HepG2 (cell line): Measurements from ENCODE around the gene GRM4. TPM values are rescaled to one million over a fixed set of nuclear protein-coding genes. Genes with fewer than 3 reads are reported as not detected.

Experiments used
- GLI4 ChIP-seq: sonication (generic); formaldehyde crosslinking; IDR thresholded peaks from 2 replicates; pipeline ENCODE4 v1.5.1; 2020; ENCODE audit warnings: missing genetic modification reagents, mild to moderate bottlenecking, moderate library complexity, borderline replicate concordance
- HNRNPH1 ChIP-seq: fragments of 200-400 bp; formaldehyde crosslinking; optimal IDR thresholded peaks from 2 replicates; pipeline ENCODE3; 2017; ENCODE audit warnings: mild to moderate bottlenecking, low read depth, low read length
- NFYC ChIP-seq: IDR thresholded peaks from 2 replicates; pipeline ENCODE4 v1.6.1; 2016; ENCODE audit warnings: missing genetic modification reagents, missing compliant biosample characterization
- PHF20 ChIP-seq: sonication (generic); formaldehyde crosslinking; IDR thresholded peaks from 2 replicates; pipeline ENCODE4 v1.5.0; 2020; ENCODE audit warnings: mild to moderate bottlenecking, missing genetic modification reagents
- RFXAP ChIP-seq: sonication (generic); formaldehyde crosslinking; IDR thresholded peaks from 2 replicates; pipeline ENCODE4 v1.4.0; 2020; ENCODE audit warnings: missing genetic modification reagents, borderline replicate concordance
- SMC3 ChIP-seq: IDR thresholded peaks from 2 replicates; pipeline ENCODE4 v1.6.1; 2011; ENCODE audit warnings: low read length, improper control_type of control experiment
- ZEB1 ChIP-seq: IDR thresholded peaks from 2 replicates; pipeline ENCODE4 v1.6.1; 2012; ENCODE audit warnings: mild to moderate bottlenecking, low read depth, inconsistent platforms; ENCODE audit not compliant: insufficient replicate concordance
- ZKSCAN8 ChIP-seq: IDR thresholded peaks from 2 replicates; pipeline ENCODE4 v1.6.1; 2016; ENCODE audit warnings: borderline replicate concordance, missing genetic modification reagents, missing compliant biosample characterization
- ZNF468 ChIP-seq: sonication (generic); formaldehyde crosslinking; IDR thresholded peaks from 2 replicates; pipeline ENCODE4 v1.8.0; 2022; ENCODE audit warnings: mild to moderate bottlenecking, moderate library complexity, missing genetic modification reagents
- ZNF557 ChIP-seq: sonication (generic); formaldehyde crosslinking; IDR thresholded peaks from 2 replicates; pipeline ENCODE4 v1.4.0; 2020; ENCODE audit warnings: missing genetic modification reagents
- ZNF746 ChIP-seq: sonication (generic); formaldehyde crosslinking; IDR thresholded peaks from 2 replicates; pipeline ENCODE4 v1.8.0; 2022; ENCODE audit warnings: mild to moderate bottlenecking, missing genetic modification reagents
- ZNF83 ChIP-seq: sonication (generic); formaldehyde crosslinking; IDR thresholded peaks from 2 replicates; pipeline ENCODE4 v1.4.0; 2020; ENCODE audit warnings: missing genetic modification reagents, mild to moderate bottlenecking, borderline replicate concordance
- polyA plus RNA-seq, 8 experiments: library from polyadenylated mRNA; depleted of rRNA in 3 of 8; stranded (reverse) in 7 of 8; unstranded in 1 of 8; fragments of >200 nt; fragmentation: Illumina TruSeq in 4 of 8; extraction: Trizol in 4 of 8; gene quantifications; 2 replicates each; pipeline versions ENCODE4 v1.2.1 to v1.2.3, GENCODE V29; 2011 to 2016; ENCODE audit warnings: low read depth in 4 of 8, missing spikeins in 1 of 8, mixed read lengths in 1 of 8; ENCODE audit not compliant: insufficient read depth in 1 of 8
- total RNA-seq, 5 experiments: library from RNA; depleted of rRNA; stranded (reverse); fragments of >200 nt; fragmentation: Illumina TruSeq; extraction: Trizol; gene quantifications; 2 replicates each; pipeline ENCODE4 v1.2.3, GENCODE V29; 2016; ENCODE audit warnings: low read depth in 1 of 5
- TF ChIP-seq, protein P1 (sequence below): sonication (generic); formaldehyde crosslinking; IDR thresholded peaks from 2 replicates; pipeline ENCODE4 v1.5.0; 2020; ENCODE audit warnings: mild to moderate bottlenecking, low read depth, missing genetic modification reagents, borderline replicate concordance
- TF ChIP-seq, protein P2 (sequence below), 2 experiments: sonication (generic) in 1 of 2; formaldehyde crosslinking in 1 of 2; IDR thresholded peaks; 2 replicates each; pipeline versions ENCODE4 v1.5.1 to v1.6.1; 2011 to 2020; ENCODE audit warnings: borderline replicate concordance in 1 of 2, low read depth in 1 of 2, low read length in 1 of 2, mild to moderate bottlenecking in 1 of 2, missing genetic modification reagents in 1 of 2, moderate library complexity in 1 of 2
- TF ChIP-seq, protein P3 (sequence below): sonication (generic); formaldehyde crosslinking; IDR thresholded peaks from 2 replicates; pipeline ENCODE4 v1.4.0; 2020; ENCODE audit warnings: missing genetic modification reagents, low read depth, mild to moderate bottlenecking, borderline replicate concordance
- TF ChIP-seq, protein P4 (sequence below): sonication (generic); formaldehyde crosslinking; IDR thresholded peaks from 2 replicates; pipeline ENCODE4 v1.4.0; 2020; ENCODE audit warnings: missing genetic modification reagents
- TF ChIP-seq, protein P5 (sequence below): IDR thresholded peaks from 2 replicates; pipeline ENCODE4 v1.6.1; 2012; ENCODE audit warnings: low read length, improper control_type of control experiment

GRM4 gene
- total and polyA plus RNA-seq, 2 of the 13 experiments (the other 11 are each of a cell fraction or from before 2014, with no cell fraction given): not detected

DNA sequence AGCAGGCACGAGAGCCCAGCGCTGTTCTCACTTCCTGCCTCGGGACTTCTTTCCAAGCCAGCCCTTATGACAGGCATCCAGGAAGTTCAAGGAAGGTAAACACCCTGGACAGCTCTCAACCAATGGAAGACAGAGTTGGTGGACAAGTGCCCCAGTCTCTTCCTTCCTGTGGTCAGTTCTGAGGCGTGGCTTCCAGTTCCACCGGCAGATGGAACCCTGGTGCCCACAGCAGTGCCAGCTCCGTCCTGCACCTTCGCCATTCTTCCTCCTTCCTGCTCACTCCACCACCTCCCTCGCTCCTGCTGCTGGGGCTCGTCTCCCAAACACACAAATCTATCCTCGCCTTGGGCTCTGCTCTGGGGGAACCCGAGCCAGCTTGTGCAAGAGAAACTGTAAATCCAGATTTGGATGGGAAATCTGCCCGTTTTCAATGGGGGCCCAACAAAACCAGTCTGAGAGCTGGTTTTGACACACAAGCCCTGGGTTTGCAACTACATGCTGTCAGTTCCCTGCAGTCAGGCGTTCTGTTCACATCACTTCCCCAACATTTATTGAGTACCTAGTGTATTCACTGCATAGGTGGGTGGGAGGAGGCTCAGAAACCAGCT is 162.7 kb downstream of the GRM4 start (continued):
- TF ChIP-seq ZNF746 (CRISPR knock-in tag): no peak
- TF ChIP-seq, protein P1, sequence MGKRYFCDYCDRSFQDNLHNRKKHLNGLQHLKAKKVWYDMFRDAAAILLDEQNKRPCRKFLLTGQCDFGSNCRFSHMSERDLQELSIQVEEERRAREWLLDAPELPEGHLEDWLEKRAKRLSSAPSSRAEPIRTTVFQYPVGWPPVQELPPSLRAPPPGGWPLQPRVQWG: no peak
- TF ChIP-seq ZNF557 (CRISPR knock-in tag): no peak
- TF ChIP-seq NFYC (CRISPR knock-in tag): peak; percentile 76
- TF ChIP-seq, protein P2, sequence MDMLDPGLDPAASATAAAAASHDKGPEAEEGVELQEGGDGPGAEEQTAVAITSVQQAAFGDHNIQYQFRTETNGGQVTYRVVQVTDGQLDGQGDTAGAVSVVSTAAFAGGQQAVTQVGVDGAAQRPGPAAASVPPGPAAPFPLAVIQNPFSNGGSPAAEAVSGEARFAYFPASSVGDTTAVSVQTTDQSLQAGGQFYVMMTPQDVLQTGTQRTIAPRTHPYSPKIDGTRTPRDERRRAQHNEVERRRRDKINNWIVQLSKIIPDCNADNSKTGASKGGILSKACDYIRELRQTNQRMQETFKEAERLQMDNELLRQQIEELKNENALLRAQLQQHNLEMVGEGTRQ (IDR thresholded peaks at IDR 0.05; ENCODE audit: low read depth, low read length): no peak
- TF ChIP-seq, protein P2 (CRISPR knock-in tag; IDR thresholded peaks at IDR 0.05; ENCODE audit: borderline replicate concordance): no peak
- TF ChIP-seq, protein P3, sequence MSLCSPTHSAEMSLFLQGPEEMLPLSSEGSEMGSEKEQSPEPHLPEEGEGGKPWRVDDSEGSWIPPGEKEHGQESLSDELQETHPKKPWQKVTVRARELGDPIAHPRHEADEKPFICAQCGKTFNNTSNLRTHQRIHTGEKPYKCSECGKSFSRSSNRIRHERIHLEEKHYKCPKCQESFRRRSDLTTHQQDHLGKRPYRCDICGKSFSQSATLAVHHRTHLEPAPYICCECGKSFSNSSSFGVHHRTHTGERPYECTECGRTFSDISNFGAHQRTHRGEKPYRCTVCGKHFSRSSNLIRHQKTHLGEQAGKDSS (CRISPR knock-in tag): no peak
- TF ChIP-seq ZKSCAN8 (CRISPR knock-in tag): no peak
- TF ChIP-seq ZEB1: no peak
- no peak for TF ChIP-seq HNRNPH1
- TF ChIP-seq, protein P4, sequence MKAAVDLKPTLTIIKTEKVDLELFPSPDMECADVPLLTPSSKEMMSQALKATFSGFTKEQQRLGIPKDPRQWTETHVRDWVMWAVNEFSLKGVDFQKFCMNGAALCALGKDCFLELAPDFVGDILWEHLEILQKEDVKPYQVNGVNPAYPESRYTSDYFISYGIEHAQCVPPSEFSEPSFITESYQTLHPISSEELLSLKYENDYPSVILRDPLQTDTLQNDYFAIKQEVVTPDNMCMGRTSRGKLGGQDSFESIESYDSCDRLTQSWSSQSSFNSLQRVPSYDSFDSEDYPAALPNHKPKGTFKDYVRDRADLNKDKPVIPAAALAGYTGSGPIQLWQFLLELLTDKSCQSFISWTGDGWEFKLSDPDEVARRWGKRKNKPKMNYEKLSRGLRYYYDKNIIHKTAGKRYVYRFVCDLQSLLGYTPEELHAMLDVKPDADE (CRISPR knock-in tag): no peak
- no peak for TF ChIP-seq ZNF83 (CRISPR knock-in tag)
- TF ChIP-seq SMC3: no peak
- TF ChIP-seq ZNF468 (CRISPR knock-in tag): no peak
- no peak for TF ChIP-seq RFXAP (CRISPR knock-in tag)
- TF ChIP-seq, protein P5, sequence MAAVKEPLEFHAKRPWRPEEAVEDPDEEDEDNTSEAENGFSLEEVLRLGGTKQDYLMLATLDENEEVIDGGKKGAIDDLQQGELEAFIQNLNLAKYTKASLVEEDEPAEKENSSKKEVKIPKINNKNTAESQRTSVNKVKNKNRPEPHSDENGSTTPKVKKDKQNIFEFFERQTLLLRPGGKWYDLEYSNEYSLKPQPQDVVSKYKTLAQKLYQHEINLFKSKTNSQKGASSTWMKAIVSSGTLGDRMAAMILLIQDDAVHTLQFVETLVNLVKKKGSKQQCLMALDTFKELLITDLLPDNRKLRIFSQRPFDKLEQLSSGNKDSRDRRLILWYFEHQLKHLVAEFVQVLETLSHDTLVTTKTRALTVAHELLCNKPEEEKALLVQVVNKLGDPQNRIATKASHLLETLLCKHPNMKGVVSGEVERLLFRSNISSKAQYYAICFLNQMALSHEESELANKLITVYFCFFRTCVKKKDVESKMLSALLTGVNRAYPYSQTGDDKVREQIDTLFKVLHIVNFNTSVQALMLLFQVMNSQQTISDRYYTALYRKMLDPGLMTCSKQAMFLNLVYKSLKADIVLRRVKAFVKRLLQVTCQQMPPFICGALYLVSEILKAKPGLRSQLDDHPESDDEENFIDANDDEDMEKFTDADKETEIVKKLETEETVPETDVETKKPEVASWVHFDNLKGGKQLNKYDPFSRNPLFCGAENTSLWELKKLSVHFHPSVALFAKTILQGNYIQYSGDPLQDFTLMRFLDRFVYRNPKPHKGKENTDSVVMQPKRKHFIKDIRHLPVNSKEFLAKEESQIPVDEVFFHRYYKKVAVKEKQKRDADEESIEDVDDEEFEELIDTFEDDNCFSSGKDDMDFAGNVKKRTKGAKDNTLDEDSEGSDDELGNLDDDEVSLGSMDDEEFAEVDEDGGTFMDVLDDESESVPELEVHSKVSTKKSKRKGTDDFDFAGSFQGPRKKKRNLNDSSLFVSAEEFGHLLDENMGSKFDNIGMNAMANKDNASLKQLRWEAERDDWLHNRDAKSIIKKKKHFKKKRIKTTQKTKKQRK: no peak
- no peak for TF ChIP-seq PHF20 (CRISPR knock-in tag)
- TF ChIP-seq GLI4: no peak
